ENCODE measurements around the gene GPATCH2L.

DNA sequence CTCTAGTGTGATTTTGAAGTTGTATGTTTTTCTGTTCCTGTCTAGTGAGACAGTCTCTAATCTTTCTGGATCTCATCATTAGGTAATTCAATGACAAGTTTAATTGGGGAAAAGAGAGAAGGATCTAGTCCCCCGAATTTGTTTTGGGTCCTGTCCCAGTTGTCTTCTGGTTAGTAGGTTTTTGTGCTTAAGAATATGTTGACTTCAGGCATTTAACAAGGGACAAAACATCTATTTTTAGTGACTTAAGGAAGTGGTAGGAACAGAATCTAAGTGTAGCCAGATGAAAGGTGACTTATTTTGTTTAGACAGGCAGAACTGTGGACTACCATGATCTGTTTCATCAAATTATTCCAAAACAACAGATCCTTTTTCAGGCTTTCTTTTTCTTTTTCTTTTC lies 2.2 kb downstream of the GPATCH2L start:
- TF ChIP-seq, protein P1, sequence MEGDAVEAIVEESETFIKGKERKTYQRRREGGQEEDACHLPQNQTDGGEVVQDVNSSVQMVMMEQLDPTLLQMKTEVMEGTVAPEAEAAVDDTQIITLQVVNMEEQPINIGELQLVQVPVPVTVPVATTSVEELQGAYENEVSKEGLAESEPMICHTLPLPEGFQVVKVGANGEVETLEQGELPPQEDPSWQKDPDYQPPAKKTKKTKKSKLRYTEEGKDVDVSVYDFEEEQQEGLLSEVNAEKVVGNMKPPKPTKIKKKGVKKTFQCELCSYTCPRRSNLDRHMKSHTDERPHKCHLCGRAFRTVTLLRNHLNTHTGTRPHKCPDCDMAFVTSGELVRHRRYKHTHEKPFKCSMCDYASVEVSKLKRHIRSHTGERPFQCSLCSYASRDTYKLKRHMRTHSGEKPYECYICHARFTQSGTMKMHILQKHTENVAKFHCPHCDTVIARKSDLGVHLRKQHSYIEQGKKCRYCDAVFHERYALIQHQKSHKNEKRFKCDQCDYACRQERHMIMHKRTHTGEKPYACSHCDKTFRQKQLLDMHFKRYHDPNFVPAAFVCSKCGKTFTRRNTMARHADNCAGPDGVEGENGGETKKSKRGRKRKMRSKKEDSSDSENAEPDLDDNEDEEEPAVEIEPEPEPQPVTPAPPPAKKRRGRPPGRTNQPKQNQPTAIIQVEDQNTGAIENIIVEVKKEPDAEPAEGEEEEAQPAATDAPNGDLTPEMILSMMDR (IDR thresholded peaks at IDR 0.05; ENCODE audit: insufficient read depth, low read length, poor library complexity, severe bottlenecking) = no peak
- TF ChIP-seq EZH2phosphoT487 (conservative IDR thresholded peaks at IDR 0.05; ENCODE audit: low read length) = no peak

Data from SU-DHL-6 (cell line).